HFFc6 (cell line): ENCODE results near the gene ZNF346. TPM values are rescaled to one million over a fixed set of nuclear protein-coding genes. Genes with fewer than 3 reads are reported as not detected.

Source experiments
- DNase-seq: peaks from one replicate; pipeline ENCODE4 v3.0.0-alpha.2; 2018
- H3K27ac Mint-ChIP-seq: 2 replicates; pipeline ENCODE4 v1.8.0; 2020; ENCODE audit warnings: mild to moderate bottlenecking, mixed read lengths
- H3K27me3 Mint-ChIP-seq: 2 replicates; pipeline ENCODE4 v1.8.0; 2021; ENCODE audit warnings: mild to moderate bottlenecking, moderate library complexity, mixed read lengths; ENCODE audit not compliant: insufficient read depth
- H3K36me3 Mint-ChIP-seq: 2 replicates; pipeline ENCODE4 v1.8.0; 2021; ENCODE audit warnings: low read depth, mixed read lengths
- H3K4me1 Mint-ChIP-seq: 2 replicates; pipeline ENCODE4 v1.8.0; 2020; ENCODE audit warnings: low read depth, mixed read lengths
- H3K4me3 Mint-ChIP-seq: 2 replicates; pipeline ENCODE4 v1.8.0; 2020; ENCODE audit warnings: mild to moderate bottlenecking, moderate library complexity, mixed read lengths
- H3K9me3 Mint-ChIP-seq: 2 replicates; pipeline ENCODE4 v1.8.0; 2020; ENCODE audit warnings: mild to moderate bottlenecking, mixed read lengths
- total RNA-seq, 6 experiments: library from RNA; stranded (reverse); fragmentation: NEBNext Ultra II Directional; extraction: Animal tissue kit (Norgen Biotek cat#: 25700); gene quantifications; 2 replicates in 1 of 6; 3 replicates in 5 of 6; pipeline ENCODE4 v1.2.3, GENCODE V29; 2021
- TF ChIP-seq, protein P1 (sequence below): fragments of 200-600 bp; sonication (generic); IDR thresholded peaks from 2 replicates; pipeline ENCODE4 v1.5.0; 2021; ENCODE audit warnings: antibody characterized with exemption, mild to moderate bottlenecking

Gene ZNF346
- total RNA-seq, 6 experiments from 2014 or later: 11.2 to 15.1 (median 12.0) TPM

DNA sequence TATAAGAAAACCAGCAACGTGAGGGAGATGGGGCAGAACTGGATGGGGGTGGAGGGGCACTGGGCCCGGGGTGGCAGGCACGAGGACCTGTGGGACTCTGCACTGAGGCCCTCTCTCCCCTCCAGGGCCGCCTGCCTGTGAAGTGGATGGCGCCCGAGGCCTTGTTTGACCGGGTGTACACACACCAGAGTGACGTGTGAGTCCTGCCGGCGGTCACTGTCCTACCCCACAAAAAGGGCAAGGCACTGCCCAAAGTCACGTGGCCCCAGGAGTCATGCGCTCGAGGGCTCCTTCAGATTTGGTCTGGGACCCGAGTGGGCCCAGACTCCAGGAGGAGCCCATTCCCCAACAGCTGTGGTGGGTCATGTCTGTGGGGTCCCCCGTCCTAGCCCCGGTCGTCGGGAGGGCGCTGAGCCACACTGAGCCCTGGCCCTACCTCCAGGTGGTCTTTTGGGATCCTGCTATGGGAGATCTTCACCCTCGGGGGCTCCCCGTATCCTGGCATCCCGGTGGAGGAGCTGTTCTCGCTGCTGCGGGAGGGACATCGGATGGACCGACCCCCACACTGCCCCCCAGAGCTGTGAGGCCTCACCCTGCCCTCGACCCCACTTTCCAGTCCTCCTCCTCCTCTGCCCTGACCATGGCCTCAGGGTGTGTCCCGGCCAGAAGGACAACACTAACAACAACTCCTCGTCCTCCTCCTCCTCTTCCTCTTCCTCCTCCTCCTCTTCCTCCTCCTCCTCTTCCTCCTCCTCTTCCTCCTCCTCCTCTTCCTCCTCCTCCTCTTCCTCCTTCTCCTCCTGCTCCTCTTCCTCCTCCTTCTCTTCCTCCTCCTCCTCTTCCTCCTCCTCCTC is 73.9 kb downstream of the ZNF346 start:
- TF ChIP-seq, protein P1, sequence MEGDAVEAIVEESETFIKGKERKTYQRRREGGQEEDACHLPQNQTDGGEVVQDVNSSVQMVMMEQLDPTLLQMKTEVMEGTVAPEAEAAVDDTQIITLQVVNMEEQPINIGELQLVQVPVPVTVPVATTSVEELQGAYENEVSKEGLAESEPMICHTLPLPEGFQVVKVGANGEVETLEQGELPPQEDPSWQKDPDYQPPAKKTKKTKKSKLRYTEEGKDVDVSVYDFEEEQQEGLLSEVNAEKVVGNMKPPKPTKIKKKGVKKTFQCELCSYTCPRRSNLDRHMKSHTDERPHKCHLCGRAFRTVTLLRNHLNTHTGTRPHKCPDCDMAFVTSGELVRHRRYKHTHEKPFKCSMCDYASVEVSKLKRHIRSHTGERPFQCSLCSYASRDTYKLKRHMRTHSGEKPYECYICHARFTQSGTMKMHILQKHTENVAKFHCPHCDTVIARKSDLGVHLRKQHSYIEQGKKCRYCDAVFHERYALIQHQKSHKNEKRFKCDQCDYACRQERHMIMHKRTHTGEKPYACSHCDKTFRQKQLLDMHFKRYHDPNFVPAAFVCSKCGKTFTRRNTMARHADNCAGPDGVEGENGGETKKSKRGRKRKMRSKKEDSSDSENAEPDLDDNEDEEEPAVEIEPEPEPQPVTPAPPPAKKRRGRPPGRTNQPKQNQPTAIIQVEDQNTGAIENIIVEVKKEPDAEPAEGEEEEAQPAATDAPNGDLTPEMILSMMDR: no peak
- Mint-ChIP-seq H3K4me3 (no peak overlapping the region), H3K36me3 (no peaks in the 10 kb centered on the region), H3K27me3 (peaks cover 8% of the 10 kb centered on the region), H3K27ac (no peak overlapping the region), H3K4me1 (peaks cover 19% of the 10 kb centered on the region), H3K9me3 (no peaks in the 10 kb centered on the region)
- DNase-seq: no peak

DNA sequence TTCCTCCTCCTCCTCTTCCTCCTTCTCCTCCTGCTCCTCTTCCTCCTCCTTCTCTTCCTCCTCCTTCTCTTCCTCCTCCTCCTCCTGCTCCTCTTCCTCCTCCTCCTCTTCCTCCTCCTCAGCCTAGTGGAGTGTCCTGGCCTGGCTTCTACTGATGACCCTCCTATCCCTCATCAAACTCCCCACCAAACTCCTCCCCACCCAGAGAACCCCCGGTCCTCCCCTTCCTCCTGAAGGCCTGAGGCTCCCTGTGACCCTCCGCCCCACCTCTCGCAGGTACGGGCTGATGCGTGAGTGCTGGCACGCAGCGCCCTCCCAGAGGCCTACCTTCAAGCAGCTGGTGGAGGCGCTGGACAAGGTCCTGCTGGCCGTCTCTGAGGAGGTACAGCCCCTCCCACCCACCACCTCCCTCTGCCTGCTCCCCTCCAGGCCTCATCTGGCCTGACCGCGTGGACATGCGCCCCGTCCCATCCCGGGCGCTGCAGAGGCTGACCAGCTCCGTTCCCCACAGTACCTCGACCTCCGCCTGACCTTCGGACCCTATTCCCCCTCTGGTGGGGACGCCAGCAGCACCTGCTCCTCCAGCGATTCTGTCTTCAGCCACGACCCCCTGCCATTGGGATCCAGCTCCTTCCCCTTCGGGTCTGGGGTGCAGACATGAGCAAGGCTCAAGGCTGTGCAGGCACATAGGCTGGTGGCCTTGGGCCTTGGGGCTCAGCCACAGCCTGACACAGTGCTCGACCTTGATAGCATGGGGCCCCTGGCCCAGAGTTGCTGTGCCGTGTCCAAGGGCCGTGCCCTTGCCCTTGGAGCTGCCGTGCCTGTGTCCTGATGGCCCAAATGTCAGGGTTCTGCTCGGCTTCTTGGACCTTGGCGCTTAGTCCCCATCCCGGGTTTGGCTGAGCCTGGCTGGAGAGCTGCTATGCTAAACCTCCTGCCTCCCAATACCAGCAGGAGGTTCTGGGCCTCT is 74.8 kb downstream of the ZNF346 start:
- no peak for DNase-seq
- TF ChIP-seq, protein P1: no peak
- Mint-ChIP-seq H3K27ac (no peak overlapping the region), H3K27me3 (peaks cover 3% of the 10 kb centered on the region), H3K4me3 (no peak overlapping the region), H3K4me1 (peaks cover 19% of the 10 kb centered on the region), H3K36me3 (no peaks in the 10 kb centered on the region), H3K9me3 (no peaks in the 10 kb centered on the region)

DNA sequence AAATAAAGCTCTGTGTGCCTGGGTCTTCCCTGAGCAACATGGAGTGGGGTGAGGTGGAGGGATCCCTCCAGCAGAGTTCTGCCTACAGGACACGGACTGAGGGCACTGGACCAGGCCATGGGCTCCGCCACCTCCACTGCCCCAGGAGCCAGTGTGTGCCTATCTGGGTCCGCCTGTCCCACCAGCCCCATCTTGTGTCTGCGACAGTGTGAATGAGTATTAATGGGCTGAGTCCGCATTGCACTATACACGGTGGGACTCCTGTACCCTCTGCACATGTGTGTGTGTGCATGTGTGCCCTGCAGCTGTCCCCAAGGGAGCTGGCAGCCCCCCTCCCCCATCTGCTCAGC is 75.6 kb downstream of the ZNF346 start:
- Mint-ChIP-seq H3K36me3 (no peaks in the 10 kb centered on the region), H3K27ac (no peak overlapping the region), H3K4me3 (no peak overlapping the region), H3K9me3 (no peaks in the 10 kb centered on the region), H3K27me3 (peaks cover 3% of the 10 kb centered on the region), H3K4me1 (peaks cover 19% of the 10 kb centered on the region)
- TF ChIP-seq, protein P1: 0 out of 2 replicates have a peak, but pooled peaks have one; percentile 6
- DNase-seq: no peak

DNA sequence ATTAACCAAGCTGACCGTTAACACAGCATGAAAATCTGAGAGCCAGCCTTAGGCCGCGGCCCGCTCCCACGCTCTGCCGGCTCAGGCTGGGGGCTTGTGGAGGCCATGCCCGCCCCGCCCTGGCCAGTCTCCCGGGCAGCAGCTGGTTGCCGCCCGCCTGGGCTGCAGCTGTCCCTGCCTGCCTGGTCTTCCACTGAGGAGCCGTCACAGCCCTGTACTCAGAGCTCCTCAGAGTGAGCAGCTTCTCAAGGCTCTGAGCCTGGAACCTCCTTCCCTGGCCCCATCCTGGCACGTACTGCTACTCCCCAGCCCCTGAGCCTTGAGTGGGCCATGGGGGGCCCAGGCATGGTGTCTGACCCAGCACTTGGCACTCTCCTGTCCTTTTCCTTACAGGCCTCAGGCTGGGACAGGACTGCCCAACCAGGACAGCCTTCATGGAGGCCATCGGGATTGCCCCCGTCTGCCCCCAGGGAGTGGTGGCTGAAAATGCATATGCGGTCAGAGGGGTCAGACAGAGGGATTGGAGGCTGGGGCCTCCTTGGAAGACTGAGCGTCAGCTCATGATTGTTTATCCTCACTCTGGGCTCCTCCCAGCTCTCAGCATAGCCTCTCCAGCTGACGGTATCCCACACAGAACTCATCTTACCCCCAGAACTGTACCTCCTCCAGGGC is 76.1 kb downstream of the ZNF346 start:
- no peak overlapping the region for H3K4me3 Mint-ChIP-seq
- H3K9me3 Mint-ChIP-seq: no peaks in the 10 kb centered on the region
- DNase-seq: no peak
- no peak overlapping the region for H3K27ac Mint-ChIP-seq
- no peaks in the 10 kb centered on the region for H3K36me3 Mint-ChIP-seq
- H3K27me3 Mint-ChIP-seq: peaks cover 3% of the 10 kb centered on the region
- TF ChIP-seq, protein P1: no peak
- H3K4me1 Mint-ChIP-seq: peaks cover 19% of the 10 kb centered on the region

DNA sequence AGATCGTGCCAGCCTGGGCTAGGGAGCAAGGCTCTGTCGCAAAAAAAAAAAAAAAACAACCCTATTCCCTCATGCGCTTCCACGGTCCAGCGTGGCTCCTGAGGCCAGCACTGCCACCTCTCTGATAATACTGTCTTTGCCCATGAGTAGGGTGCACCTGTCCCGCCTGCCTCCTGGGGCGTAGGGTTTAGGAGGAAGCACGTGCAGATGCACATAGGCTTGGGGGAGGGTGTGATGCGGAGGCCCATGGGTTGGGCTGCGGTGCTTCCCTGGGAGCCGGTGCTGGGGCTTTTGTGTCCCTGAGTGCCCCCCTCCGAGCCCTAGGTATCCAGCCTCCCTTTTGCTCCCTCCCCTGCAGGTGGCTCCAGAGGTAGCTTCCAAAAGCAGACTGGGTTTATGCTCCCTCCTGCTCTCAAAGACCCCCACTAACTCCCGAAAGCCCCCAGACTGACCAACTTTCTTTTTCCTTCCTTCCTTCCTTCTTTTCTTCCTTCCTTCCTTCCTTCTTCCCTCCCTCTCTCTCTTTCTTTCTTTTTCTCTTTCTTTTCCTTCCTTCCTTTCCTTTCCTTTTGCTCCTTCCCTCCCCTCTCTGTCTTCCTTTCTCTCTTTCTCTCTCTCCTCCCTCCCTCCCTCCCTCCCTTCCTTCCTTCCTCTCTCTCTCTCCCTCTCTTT is 77.1 kb downstream of the ZNF346 start:
- H3K27ac Mint-ChIP-seq: no peak overlapping the region
- H3K27me3 Mint-ChIP-seq: peaks cover 5% of the 10 kb centered on the region
- peaks cover 18% of the 10 kb centered on the region for H3K4me1 Mint-ChIP-seq
- no peak overlapping the region for H3K4me3 Mint-ChIP-seq
- H3K9me3 Mint-ChIP-seq: no peaks in the 10 kb centered on the region
- no peaks in the 10 kb centered on the region for H3K36me3 Mint-ChIP-seq
- no peak for DNase-seq
- TF ChIP-seq, protein P1: no peak
